Stimulated activated CD8-positive, alpha-beta memory T cell treated with anti-CD3 and anti-CD28 coated beads, Interleukin-2, amount 100 ng/mL, for 48 hours (primary cell): ENCODE results near the gene KDM4E.

Experiments
- DNase-seq, 2 donors: peaks; one replicate each; pipeline ENCODE4 v3.0.0-alpha.2; 2020; ENCODE audit warnings: low read depth in 2 of 2

Gene KDM4E

GRCh38 chr11:95050595-95051202, 25.6 kb downstream of the KDM4E start:
- no peak for DNase-seq

GRCh38 chr11:95054356-95054755, 29.3 kb downstream of the KDM4E start:
- no peak for DNase-seq

GRCh38 chr11:95055283-95055897, 30.3 kb downstream of the KDM4E start:
- no peak for DNase-seq

DNA sequence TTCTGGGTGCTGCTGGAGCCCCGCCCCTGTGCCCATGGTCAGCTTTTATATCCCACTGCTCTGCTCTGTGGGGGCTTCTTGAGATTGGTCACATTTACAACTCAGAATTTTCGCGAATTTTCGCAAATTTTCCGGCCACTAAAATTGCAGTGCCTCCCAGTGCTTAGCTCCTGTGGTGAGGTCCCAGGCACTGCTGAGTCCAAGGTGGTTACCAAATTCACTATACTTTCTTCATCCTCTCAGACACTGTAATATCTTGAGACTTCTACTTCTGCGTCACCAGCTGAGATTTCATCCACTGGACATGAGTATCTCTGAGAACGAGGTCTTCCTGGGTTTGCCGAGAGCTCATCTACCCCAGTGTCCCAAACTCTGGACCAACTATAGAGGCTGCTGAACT, 32.9 kb downstream of the KDM4E start:
- DNase-seq: no peak

DNA sequence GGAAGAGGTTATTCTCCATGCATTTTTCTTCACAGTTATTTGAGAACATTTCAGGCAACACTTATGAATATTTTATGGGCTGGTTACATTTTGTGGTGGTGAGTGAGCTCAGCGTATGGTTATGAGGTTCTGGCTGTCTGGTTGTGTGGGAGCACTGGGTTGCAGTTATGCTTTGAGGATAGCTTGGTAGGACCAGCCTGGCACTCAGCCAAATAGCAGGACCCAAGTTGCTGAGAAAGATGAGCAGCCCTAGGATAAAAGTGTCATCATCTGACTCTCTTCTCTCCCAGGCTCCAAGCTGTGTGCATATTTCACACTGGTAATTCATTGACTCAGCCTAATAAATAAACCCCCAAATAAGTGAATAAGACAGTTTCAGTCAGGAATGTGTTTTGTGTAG, 33.6 kb downstream of the KDM4E start:
- no peak for DNase-seq

- no peak for DNase-seq
Observed at GRCh38 chr11:95059046-95059445, 34.0 kb downstream of the KDM4E start.

DNA sequence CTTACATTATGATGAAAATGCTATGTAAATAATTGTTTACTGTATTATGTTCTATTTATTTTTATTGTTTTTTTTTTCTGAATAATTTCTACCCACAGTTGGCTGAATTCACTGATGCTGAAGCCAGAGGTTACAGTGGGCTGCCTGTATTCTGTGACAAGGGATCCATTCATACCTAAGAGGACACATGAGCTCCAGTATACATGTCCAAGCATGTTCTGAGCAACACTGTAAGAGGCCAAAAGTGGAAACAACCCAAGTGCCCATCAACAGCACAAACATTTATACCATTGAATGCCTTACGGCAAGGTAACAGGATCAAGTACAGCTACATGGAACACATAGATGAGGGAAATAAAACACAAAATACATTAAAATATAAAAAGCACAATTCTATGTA, 40.3 kb downstream of the KDM4E start:
- no peak for DNase-seq

GRCh38 chr11:95066716-95067038, 41.6 kb downstream of the KDM4E start, which contains the start of gene SRSF8:
Gene SRSF8 (plus strand): TSS chr11:95066919. CDS start chr11:95067227, 308 bp downstream.
- DNase-seq: no peak

DNA sequence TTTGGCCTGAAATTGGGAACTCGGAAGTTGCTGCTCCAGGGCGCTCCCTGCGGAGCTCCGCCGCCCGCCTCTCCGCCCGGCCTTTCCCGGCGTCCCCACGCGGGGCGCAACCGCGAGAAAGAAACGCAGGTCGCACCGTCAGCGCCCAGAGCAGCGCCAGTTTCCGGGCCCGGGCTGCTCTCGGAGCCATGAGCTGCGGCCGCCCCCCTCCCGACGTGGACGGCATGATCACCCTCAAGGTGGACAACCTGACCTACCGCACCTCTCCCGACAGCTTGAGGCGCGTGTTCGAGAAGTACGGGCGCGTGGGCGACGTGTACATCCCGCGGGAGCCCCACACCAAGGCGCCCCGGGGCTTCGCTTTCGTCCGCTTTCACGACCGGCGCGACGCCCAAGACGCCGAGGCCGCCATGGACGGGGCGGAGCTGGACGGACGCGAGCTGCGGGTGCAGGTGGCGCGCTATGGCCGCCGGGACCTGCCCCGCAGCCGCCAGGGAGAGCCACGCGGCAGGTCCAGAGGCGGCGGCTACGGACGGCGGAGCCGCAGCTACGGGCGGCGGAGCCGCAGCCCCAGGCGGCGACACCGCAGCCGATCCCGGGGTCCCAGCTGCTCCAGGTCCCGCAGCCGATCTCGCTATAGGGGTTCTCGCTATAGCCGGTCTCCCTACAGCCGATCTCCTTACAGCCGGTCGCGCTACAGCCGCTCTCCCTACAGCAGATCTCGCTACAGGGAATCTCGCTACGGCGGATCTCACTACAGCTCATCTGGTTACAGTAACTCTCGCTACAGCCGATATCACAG, 42.2 kb downstream of the KDM4E start:
- peak; percentile 63 to 66 for DNase-seq

GRCh38 chr11:95067841-95068219, 42.8 kb downstream of the KDM4E start:
- DNase-seq: peak in 1 of 2 donors; percentile 18

DNA sequence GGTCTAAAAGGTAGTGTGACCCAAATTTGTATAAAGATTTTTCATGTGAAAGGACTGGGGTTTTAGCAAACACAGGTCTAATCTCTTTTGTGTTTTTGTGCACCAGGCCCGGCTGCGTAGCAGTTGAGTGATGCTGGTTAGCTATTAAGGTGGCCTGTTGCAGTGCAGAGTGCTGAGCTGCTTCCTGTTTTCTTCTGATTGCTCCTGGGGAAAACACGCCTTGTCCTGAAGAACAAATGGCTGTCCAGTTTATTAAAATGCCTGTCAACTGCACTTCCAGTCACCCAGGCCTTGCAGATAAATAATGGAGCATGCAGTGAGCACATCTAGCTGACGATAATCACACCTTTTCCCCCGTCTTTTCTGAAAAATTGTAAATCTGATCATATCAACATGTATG, 43.5 kb downstream of the KDM4E start:
- DNase-seq: peak; percentile 35 to 43

- no peak for DNase-seq
Observed at GRCh38 chr11:95070471-95070870, 45.4 kb downstream of the KDM4E start.

DNA sequence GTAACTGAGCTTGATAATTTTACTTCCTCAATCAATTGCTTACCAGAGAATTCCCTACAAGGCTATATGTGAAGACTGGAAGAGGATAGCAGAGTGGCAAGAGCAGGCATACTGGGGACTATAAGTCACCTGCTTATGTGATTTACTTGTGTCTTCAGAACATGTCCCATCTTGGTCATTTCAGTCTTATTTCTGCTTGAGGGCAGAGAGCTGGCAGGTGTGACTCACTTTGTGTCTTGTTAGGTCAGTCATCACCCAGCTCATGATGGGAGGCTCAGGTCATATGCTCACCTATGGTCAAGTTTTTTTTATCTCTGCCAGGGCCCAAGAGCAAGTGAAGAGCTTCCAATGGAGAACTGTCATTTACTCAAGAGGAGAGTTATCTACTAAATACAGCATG, 47.9 kb downstream of the KDM4E start:
- no peak for DNase-seq

DNA sequence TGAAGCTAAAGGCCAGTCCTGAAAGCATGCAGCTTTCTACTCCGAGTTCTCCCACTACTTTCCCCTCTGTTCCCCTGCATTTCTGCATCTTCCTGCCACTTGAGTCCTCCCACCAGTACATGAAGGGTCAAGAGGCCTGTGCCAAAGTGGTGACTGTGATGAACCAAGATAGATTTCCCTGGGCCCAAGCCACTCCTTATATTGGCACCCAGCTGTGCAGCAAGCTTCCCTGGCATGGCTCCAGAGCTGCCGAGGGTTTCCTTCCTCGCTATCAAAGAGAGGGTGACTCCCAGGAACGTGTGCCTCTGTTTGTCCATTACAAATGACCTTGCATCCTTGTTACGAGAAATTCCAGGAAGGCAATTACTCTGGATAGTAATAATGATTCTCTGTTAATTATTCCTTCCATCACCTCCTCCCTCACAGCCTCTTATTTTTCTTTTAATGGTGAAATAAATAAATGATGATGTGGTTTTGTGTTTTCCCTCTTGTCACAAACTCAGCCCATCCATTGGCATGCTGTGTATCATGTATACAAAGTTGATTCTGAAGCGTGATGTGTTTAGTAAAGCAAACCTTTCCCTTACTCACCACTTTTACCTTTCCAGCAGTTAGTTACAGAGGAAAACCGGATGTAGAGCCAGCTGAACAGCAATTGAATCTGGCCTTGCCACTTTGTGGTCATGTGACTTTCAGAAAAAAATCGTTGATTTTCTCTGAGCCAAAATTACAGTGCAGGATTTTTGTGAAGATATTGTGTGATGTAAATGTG, 49.9 kb downstream of the KDM4E start:
- no peak for DNase-seq

DNA sequence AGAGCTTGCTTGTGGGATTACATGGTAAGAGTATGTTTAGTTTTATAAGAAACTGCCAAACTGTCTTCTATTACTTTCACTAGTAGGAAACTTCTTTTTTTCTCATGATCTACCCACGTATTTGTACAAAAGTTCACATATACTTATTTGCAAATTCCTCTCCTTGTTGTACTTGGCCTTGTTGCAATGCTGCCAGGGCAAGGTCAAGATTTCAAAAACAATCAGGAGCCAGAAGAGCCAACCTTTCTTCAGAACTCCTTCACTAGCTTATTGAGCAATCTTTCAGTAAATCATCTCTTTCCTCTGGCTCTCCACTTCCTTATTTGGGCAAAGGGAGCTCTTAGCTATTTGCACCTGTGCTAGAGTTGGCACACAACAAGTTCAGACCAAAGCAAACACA, 51.4 kb downstream of the KDM4E start:
- no peak for DNase-seq

DNA sequence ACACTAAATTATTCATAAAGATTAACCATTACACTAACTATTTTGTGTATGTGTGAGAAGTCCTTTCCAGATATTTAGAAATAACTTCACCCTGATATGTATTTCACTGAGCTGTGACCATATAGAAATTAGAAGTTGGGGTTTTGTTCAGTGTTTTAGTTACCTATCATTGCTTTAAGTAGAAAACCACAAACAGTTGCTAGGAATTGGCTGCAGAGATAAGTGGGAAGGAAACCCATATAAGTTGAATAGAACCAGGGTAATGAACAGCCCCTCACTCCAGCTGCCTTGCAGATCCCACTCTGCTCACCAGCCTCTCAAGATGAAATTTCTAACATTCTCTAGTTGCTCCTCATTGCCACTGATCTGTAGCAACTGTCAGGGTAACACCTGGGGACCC, 51.9 kb downstream of the KDM4E start:
- DNase-seq: no peak
